ENCODE results near the gene BACE2.

BACE2 gene

GRCh38 chr21:41149199-41149598 is 18.8 kb upstream of the BACE2 start:
- DNase-seq: no peak

- no peak for DNase-seq
Measured at GRCh38 chr21:41152147-41152546, 15.8 kb upstream of the BACE2 start.

DNA sequence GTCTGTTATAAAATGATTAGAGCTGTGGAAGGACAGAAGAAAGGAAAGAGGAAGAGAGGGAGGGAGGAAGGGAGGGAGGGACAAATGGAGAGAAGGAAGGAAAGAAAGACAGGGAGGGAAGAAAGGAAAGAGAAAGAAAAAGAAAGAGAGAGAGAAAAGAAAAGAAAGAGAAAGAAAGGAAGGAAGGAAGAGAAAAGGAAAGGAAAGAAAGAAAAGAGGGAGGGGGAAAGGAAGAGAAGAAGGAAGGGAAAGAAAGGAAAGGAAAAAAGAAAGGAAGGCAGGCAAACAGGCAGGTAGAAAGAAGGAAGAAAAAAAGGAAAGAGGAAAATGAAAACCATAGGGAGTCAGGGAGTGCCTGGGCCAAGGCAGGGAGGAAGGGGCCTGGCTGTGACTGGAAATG is 14.5 kb upstream of the BACE2 start:
- no peak for DNase-seq

DNA sequence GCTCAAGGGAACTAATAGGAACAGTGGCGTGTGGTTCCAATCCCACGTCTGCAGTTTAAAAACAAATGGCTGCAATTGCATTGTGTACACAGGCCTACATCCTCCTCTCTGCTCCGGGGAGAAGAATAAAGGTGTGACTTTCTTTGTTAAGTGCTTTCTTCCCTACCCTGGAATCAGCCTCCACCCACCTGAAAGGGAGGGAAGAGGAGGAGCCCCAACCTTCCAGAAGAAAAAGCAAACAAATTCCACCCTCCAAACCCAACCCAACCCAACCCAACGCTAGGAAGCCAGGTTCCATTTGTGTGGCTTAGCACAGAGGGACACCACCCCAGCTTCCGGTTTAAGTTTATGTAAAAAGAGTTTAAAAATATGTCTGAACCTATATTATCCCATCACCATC is 11.8 kb upstream of the BACE2 start:
- DNase-seq: no peak

DNA sequence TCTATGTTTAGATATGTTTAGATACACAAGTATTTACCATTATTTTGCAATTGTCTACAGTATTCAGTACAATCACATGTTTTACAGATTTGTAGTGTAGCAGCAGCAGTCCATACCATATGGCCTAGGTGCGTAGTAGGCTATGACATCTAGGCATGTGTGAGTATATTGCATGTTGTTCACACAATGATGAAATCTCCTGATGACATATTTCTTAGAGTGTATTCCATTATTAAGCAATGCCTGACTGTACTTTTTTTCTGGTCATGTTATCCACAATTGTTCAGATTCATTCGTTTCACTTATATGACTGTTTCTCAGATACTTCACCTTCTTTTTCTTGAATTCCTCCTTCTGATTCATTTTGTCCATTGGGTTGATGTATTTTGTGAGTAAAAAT is 9.9 kb upstream of the BACE2 start:
- DNase-seq: no peak

DNA sequence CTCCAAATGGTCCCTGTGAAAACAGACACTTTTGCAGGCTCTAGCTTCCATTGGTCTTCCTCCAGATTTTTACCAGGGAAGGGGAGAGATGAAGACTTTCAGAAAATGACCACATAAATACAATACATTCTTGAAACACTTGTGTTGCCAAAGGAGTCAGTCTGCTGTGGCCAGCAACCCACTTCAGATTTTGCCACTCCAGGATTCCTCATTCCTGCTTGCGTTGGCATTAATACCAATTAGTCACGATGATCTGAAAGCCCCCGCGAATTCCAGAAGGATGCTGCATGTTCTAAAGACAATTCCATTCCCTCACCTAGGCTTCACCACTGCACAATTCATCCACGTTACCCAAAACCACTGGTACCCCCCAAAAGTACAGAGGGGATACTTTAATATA is 7.9 kb upstream of the BACE2 start:
- no peak for DNase-seq

GRCh38 chr21:41161428-41161827 is 6.5 kb upstream of the BACE2 start:
- no peak for DNase-seq

GRCh38 chr21:41162096-41162495 is 5.9 kb upstream of the BACE2 start:
- DNase-seq: no peak

GRCh38 chr21:41163091-41163490 is 4.9 kb upstream of the BACE2 start:
- DNase-seq: no peak

GRCh38 chr21:41164052-41164451 is 3.9 kb upstream of the BACE2 start:
- DNase-seq: no peak

GRCh38 chr21:41164981-41165655 is 2.8 kb upstream of the BACE2 start:
- DNase-seq: no peak

DNA sequence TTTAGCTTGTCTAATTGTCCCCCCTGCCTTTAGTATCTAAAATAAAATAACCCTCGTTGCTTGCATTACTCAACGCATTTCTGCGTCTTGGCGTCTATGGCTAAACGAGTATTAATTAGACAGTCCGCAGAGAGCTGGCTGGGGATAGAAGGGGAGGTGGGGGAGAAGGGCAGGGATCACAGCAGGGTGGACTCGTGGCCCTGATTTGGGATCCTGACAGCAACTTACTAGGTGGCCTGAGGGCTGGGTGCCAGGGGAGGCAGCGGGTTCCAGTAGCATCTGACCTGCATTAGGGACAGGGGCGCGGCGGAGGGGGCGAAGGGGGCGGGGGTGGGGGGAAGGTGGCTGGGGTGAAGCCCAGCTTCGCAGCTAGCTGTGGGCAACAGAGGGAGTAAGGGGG is 1.1 kb upstream of the BACE2 start:
- no peak for DNase-seq

- DNase-seq: no peak
Measured at GRCh38 chr21:41168391-41169257, 664 bp downstream of the BACE2 start.

- DNase-seq: no peak
Measured at GRCh38 chr21:41169258-41169576, 1.3 kb downstream of the BACE2 start.

DNA sequence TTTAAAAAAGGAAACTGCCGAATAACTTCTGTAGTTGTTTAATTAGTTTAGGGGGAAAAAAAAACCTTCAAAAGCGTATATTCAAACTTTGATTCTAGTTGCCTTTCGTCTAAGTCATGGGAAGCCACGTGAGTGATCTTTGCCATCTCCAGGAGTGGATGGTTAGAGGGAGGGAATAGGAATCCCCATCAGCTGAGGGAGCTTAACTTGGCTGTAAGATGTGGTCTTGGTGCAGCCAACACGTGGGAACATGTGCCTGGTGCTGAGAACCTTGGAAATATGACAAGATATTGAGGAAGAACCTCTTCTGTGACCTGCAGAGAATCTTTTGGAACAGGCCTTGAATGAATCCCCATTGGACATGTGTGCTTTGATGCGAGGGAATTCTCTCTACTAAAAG is 1.7 kb downstream of the BACE2 start:
- no peak for DNase-seq

DNA sequence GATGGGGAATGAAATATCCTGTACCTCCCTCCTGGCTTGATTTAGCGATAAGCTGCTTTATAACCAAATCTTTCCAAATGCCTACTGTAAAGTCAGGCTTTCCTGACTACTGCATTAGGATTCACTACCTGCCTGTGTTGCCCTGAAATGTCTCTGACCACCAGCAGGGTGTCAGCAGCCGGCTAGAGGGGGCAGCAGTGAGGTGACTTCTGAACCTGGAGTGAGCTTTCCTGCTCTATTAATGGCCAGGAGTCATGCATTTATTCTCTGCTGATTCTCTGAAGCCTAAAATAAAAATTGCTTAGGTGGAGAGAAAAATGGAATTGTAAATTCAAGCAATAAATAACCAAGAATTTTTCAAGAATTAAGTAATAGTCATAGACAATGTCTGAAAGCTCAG is 2.5 kb downstream of the BACE2 start:
- DNase-seq: no peak

DNA sequence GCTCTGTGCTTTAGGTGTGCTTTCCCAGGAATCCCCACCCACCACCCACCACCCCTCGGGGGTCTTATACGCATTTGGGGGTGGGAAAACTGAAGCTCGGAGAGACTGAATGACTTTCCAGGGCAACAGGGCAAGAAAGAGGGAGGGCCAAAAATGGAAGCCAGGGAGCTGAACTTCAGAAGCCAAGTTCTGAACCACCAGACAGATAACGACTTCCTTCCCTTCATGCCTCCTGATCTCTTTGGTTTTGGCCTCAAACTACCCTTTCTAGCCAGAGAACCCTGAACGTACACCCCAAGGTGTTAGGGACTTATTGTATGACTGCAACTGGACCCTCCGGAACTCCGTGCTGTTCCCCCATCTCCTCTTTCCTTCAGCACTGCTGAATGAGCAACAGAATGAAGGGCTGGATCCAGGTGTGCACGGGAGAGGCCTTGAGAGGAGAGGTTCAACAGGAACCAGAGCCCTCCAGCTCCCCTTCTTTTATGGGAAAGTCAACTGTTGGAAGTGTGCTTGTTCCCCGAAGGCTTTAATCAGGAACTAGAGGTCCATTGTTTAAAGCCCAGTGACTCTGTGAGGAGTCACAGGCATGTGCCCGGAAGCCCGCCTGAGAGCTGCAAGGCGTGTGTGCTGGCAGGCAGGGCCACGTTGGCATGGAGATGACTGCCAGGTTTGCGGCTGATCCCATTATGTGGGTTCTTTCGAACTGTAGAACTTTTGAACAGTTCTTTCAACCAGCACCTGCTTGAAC is 3.1 kb downstream of the BACE2 start:
- no peak for DNase-seq

DNA sequence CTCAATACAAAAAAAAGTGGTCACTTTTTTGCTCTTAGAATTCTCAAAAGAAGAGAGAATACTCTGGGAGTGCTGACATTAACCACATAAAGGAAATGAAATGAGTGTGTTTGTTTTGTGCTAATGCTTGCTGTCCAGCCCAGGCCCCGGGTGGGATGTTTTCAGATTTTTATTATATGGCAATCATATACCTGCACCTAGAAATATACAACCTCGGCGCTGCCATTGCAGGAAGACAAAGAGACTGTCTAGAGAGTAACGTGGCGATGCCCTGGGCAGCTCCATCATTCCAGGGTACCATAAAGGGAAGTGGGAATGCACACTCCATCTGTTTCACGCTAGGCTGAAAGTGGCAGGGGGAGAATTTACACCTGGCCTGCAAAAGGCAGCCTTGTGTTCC is 7.1 kb downstream of the BACE2 start:
- DNase-seq: no peak

- DNase-seq: no peak
Measured at GRCh38 chr21:41176846-41177245, 8.9 kb downstream of the BACE2 start.

DNA sequence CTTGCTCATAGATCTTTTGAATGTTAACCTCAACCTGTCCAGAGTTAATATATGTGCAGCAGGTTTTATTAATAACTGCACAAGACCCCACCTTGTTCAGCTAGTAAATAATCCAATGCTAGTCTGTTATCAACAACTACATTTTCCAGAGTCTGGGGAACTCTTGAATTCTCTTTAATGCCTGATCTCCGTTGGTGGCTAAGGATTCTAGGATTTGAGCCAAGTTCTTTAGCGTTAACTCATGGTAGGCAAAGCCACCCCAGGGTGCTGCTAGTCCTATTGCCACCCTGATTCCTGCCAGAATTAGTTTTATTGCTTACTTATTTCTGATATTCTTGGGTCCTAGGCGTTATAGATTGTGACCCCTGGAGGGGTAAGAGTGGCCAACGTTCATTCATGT is 12.8 kb downstream of the BACE2 start:
- no peak for DNase-seq

DNA sequence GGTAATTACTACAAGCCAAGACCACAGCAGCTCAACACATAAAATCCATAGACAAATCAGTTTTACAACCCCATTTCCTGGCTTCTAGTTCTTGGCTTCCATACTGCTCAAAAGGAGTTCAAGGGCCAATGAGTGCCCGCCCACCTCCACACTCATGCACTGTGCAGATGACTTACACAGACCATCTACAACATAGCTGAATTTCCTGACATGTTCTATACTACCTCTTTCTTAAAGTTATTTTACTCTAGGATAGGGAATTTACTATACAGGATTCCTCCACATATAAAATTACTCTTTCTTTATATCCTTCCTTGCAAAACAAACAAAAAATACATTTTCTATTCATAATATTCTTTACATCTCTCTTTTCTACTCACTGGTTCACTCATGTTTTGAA is 14.6 kb downstream of the BACE2 start:
- DNase-seq: no peak

DNA sequence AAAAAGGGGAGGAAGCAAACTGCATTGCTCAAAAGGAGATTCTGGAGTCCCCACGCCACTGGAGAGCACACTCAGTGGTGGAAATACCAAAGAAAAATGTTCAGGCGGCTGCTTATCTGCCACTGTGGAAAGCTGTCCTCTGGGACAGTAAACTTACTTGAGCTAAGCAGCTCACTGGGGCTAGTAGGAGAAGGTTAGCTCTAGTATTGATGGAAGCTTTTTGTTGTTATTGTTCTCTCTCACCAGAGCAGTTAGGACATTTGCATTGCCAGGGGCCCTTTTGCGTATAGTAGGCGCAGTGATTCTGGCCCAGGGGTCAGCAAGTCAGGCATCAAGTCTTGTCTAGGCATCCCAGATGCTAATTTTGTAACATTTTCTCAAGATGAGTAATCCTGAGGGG is 15.6 kb downstream of the BACE2 start:
- DNase-seq: no peak

DNA sequence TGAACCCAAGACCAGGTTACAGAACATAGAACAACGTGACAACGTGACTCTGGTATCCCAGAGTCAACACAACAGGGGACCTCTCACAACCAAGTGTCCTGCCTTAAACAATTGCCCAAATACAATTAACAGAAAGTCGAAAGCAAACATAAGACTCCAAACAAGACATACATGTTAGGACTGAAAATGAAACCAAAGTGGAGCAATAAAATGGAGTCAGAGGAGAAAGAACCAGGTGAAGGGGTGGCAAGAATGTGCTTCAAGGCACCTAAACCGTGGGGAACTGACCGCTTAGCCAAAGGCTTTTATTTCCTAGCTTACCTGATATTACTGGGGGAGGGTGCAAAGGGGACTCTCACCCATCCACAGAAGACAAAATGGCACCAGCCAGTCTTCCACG is 17.8 kb downstream of the BACE2 start:
- DNase-seq: no peak

Measured in activated T-cell treated with anti-CD3 and anti-CD28 coated beads for 4 hours (primary cell).